Astrocyte (in vitro differentiated cells and primary cell): Measurements from ENCODE around the gene ITPK1. TPM values are rescaled to one million over a fixed set of nuclear protein-coding genes. Genes with fewer than 3 reads are reported as not detected.
A peak's percentile ranks its signal among the peaks of the same experiment; 100 is the strongest.

Experiments
- DNase-seq: peaks from one replicate; pipeline ENCODE4 v3.0.0-alpha.2; 2010; ENCODE audit warnings: low read depth
- FAIRE-seq: peaks from 2 replicates; lab custom pipeline; 2011; peaks lifted over from hg19 to GRCh38; lab: Jason Lieb, UNC
- H2AFZ ChIP-seq: 2 replicates; pipeline ENCODE4 v1.6.0; 2012; ENCODE audit warnings: low read depth, low read length, inconsistent platforms
- H3K27ac ChIP-seq: 2 replicates; pipeline ENCODE4 v1.5.1; 2011; ENCODE audit warnings: low read depth, low read length, inconsistent platforms
- H3K27me3 ChIP-seq: 2 replicates; pipeline ENCODE4 v1.6.0; 2011; ENCODE audit warnings: low read length, inconsistent platforms; ENCODE audit not compliant: insufficient read depth
- H3K36me3 ChIP-seq: 2 replicates; pipeline ENCODE4 v1.5.1; 2011; ENCODE audit warnings: low read length, inconsistent platforms; ENCODE audit not compliant: insufficient read depth
- H3K4me1 ChIP-seq: 2 replicates; pipeline ENCODE4 v1.5.1; 2011; ENCODE audit warnings: low read length, inconsistent platforms; ENCODE audit not compliant: insufficient read depth
- H3K4me2 ChIP-seq: 2 replicates; pipeline ENCODE4 v1.6.0; 2012; ENCODE audit warnings: low read length, inconsistent platforms
- H3K4me3 ChIP-seq: 2 replicates; pipeline ENCODE4 v1.5.1; 2011; ENCODE audit warnings: low read depth, mild to moderate bottlenecking, low read length, inconsistent platforms; ENCODE audit not compliant: insufficient read depth
- H3K79me2 ChIP-seq: 2 replicates; pipeline ENCODE4 v1.6.0; 2012; ENCODE audit warnings: mild to moderate bottlenecking, low read length, inconsistent platforms; ENCODE audit not compliant: insufficient read depth
- H3K9ac ChIP-seq: 2 replicates; pipeline ENCODE4 v1.6.0; 2012; ENCODE audit warnings: mild to moderate bottlenecking, low read length, inconsistent platforms
- H3K9me3 ChIP-seq: 2 replicates; pipeline ENCODE4 v1.5.1; 2012; ENCODE audit warnings: low read depth, mild to moderate bottlenecking, low read length, inconsistent platforms; ENCODE audit not compliant: insufficient read depth
- H4K20me1 ChIP-seq: 2 replicates; pipeline ENCODE4 v1.6.0; 2012; ENCODE audit warnings: low read length, inconsistent platforms; ENCODE audit not compliant: insufficient read depth
- H3K27ac Mint-ChIP-seq: one replicate; pipeline ENCODE4 v1.8.0; 2021; ENCODE audit warnings: mild to moderate bottlenecking, mixed read lengths; ENCODE audit not compliant: unreplicated experiment
- H3K27me3 Mint-ChIP-seq: one replicate; pipeline ENCODE4 v1.8.0; 2021; ENCODE audit warnings: low read depth, mixed read lengths; ENCODE audit not compliant: unreplicated experiment
- H3K36me3 Mint-ChIP-seq: one replicate; pipeline ENCODE4 v1.8.0; 2021; ENCODE audit warnings: low read depth, mixed read lengths; ENCODE audit not compliant: unreplicated experiment
- H3K4me1 Mint-ChIP-seq: one replicate; pipeline ENCODE4 v1.8.0; 2021; ENCODE audit warnings: low read depth, mixed read lengths; ENCODE audit not compliant: unreplicated experiment
- H3K4me3 Mint-ChIP-seq: one replicate; pipeline ENCODE4 v1.8.0; 2021; ENCODE audit warnings: mild to moderate bottlenecking, moderate library complexity, mixed read lengths; ENCODE audit not compliant: unreplicated experiment
- H3K9me3 Mint-ChIP-seq: one replicate; pipeline ENCODE4 v1.8.0; 2021; ENCODE audit warnings: mild to moderate bottlenecking, mixed read lengths; ENCODE audit not compliant: unreplicated experiment
- CTCF ChIP-seq: IDR thresholded peaks from 2 replicates; pipeline ENCODE4 v1.5.1; 2011; ENCODE audit warnings: low read depth, mild to moderate bottlenecking, inconsistent platforms, low read length, moderate library complexity; ENCODE audit not compliant: insufficient read depth
- EZH2 ChIP-seq: IDR thresholded peaks from 2 replicates; pipeline ENCODE4 v1.6.1; 2012; ENCODE audit warnings: mild to moderate bottlenecking, low read length, inconsistent platforms; ENCODE audit not compliant: insufficient read depth
- total RNA-seq: library from RNA; stranded (reverse); gene quantifications from 2 replicates; pipeline ENCODE4 v1.2.1, GENCODE V29; 2021

ITPK1 gene
- total RNA-seq, 1 donor from 2014 or later: 13.0 TPM

GRCh38 chr14:93079321-93079720 lies 36.4 kb downstream of the ITPK1 start:
- Mint-ChIP-seq H3K27me3 (peaks cover 53% of the 10 kb centered on the region), H3K36me3 (no peaks in the 10 kb centered on the region), H3K27ac (no peak overlapping the region), H3K9me3 (no peaks in the 10 kb centered on the region), H3K4me3 (no peak overlapping the region), H3K4me1 (peaks cover 3% of the 10 kb centered on the region)
- H2AFZ ChIP-seq: no peak overlapping the region
- H3K4me2 ChIP-seq: peak overlapping the region; percentile 30
- H3K36me3 ChIP-seq: no peaks in the 10 kb centered on the region
- H3K27ac ChIP-seq: no peak overlapping the region
- H3K79me2 ChIP-seq: no peaks in the 10 kb centered on the region
- no peak overlapping the region for H3K4me3 ChIP-seq
- TF ChIP-seq CTCF (no peak), EZH2 (no peak)
- no peak overlapping the region for H3K9ac ChIP-seq
- DNase-seq (no peak), FAIRE-seq (no peak)
- H3K4me1 ChIP-seq: peaks cover 6% of the 10 kb centered on the region
- peaks cover 60% of the 10 kb centered on the region for H4K20me1 ChIP-seq
- H3K9me3 ChIP-seq: no peaks in the 10 kb centered on the region
- H3K27me3 ChIP-seq: no peaks in the 10 kb centered on the region

DNA sequence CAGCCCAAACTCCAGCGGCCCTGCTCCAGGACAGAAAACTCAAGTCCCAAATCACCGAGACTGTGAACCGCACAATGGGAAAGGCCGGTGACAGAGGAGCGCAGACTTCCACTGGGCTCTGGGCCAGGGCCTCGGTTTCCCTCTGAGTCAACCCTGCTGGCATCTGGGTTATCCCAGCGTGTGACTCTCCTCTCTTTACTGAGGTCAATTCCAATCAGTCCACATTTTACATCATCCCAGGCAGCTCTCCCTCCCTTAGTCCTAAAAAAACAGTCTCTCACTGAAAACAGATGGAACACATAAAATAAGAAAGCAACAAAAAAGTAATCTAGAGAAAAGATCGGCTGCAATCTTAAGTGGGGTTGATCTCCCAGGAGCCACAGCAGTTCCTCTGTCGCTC lies 36.9 kb downstream of the ITPK1 start:
- H3K4me3 Mint-ChIP-seq: no peak overlapping the region
- Histone ChIP-seq H3K79me2 (no peaks in the 10 kb centered on the region), H3K36me3 (no peaks in the 10 kb centered on the region), H3K27me3 (no peaks in the 10 kb centered on the region), H3K4me1 (peaks cover 6% of the 10 kb centered on the region), H4K20me1 (peaks cover 61% of the 10 kb centered on the region), H2AFZ (no peak overlapping the region), H3K9ac (no peak overlapping the region), H3K4me3 (no peak overlapping the region), H3K27ac (no peak overlapping the region), H3K4me2 (peak overlapping the region; percentile 30), H3K9me3 (no peaks in the 10 kb centered on the region)
- no peak for TF ChIP-seq EZH2
- no peak for TF ChIP-seq CTCF
- no peak for FAIRE-seq
- H3K4me1 Mint-ChIP-seq: peaks cover 6% of the 10 kb centered on the region
- H3K27ac Mint-ChIP-seq: no peak overlapping the region
- H3K27me3 Mint-ChIP-seq: peaks cover 54% of the 10 kb centered on the region
- no peaks in the 10 kb centered on the region for H3K9me3 Mint-ChIP-seq
- peak; percentile 62 for DNase-seq
- no peaks in the 10 kb centered on the region for H3K36me3 Mint-ChIP-seq

- Histone ChIP-seq H3K79me2 (no peaks in the 10 kb centered on the region), H3K4me1 (peaks cover 6% of the 10 kb centered on the region), H3K4me3 (no peak overlapping the region), H2AFZ (no peak overlapping the region), H3K9me3 (no peaks in the 10 kb centered on the region), H3K4me2 (no peak overlapping the region), H3K27ac (no peak overlapping the region), H3K27me3 (no peaks in the 10 kb centered on the region), H3K36me3 (no peaks in the 10 kb centered on the region), H3K9ac (no peak overlapping the region), H4K20me1 (peaks cover 51% of the 10 kb centered on the region)
- FAIRE-seq (no peak), DNase-seq (no peak)
- Mint-ChIP-seq H3K27me3 (peaks cover 41% of the 10 kb centered on the region), H3K36me3 (no peaks in the 10 kb centered on the region), H3K4me3 (no peak overlapping the region), H3K9me3 (no peaks in the 10 kb centered on the region), H3K4me1 (peaks cover 6% of the 10 kb centered on the region), H3K27ac (peak overlapping the region; percentile 53)
- TF ChIP-seq CTCF (no peak), EZH2 (no peak)
These were observed 39.0 kb downstream of the ITPK1 start for GRCh38 chr14:93076755-93077154.
